ENCODE measurements around the gene TMEM175.

The TMEM175 gene

DNA sequence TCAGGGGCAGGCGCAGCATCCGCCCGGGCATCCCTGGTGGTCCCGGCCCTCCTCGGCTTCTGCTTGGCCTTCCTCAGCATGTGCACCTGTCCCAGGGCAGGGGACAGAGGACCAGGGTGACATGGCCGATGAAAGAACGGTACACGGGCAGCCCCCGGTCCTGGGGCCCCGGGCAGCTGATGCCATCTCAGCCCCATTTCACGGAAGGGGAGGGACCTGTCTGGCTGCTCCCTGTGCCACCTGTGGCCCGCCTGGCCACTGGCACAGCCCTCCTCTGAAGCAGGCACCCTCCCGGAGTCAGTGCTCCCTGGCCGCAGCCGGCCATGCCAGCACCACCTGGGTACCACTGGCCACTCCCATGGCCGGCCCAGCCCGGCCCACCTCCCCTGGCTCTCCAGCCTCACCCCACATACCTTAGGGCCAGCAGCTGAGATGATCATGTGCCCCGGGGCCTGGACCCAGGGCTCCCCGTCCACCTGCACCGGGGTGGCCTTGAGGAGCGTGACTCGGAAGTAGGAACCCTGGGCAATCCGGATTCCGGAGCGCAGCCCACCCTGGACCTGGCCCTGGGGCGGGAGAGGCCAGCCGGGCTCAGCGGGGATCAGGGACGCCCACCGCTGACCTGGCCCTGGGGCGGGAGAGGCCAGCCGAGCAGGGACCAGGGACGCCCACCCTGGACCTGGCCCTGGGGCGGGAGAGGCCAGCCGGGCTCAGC lies 28.5 kb downstream of the TMEM175 start:
- no peak for DNase-seq

- DNase-seq = no peak
These were observed 29.3 kb downstream of the TMEM175 start for GRCh38 chr4:961351-962230.

DNA sequence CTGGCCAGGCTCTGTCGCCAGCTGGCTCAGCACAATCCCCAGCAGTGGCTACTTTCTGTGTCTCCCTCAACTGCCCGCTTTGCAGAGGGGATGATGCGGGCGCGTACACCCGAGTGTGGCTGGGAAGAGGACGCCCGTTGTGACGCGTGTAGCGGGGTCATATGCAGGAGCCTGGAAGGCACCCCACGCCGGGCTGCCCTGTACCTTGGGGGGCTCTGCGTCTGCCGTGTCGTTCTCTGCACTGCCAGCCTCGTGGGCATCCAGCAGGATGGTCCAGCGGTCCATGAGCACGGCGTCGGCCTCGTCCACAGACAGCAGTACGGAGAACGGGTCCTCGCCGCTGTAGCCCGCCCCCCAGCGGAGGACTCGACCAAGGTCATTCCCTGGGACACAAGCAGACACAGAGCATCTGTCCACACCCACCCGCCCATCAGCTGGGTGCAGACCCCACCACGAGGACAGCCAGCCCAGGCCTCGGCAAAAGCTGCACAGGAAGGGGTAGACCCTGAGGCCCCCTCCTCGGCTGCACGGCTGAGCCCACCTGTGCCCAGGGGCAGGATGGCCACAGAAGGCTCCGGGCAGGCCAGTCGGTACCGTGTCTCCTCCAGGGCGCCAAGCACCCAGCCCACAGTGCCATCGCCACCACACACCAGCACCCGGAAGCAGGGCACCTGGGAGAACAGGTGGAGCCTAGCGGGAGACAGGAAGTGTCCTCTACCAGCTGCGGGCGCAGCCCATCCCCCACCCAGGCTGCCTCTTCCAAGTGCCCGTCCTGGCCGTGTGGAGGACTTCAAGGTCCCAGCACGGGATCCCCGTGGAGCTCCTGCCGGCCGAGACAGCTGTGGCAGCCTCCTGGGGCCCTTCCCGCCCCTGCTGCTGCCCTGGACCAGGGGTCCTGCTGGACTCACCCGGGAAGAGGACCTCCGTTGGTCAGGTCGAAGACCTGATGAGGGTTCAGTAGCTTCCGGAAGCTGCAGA lies 30.3 kb downstream of the TMEM175 start:
- DNase-seq = no peak

DNA sequence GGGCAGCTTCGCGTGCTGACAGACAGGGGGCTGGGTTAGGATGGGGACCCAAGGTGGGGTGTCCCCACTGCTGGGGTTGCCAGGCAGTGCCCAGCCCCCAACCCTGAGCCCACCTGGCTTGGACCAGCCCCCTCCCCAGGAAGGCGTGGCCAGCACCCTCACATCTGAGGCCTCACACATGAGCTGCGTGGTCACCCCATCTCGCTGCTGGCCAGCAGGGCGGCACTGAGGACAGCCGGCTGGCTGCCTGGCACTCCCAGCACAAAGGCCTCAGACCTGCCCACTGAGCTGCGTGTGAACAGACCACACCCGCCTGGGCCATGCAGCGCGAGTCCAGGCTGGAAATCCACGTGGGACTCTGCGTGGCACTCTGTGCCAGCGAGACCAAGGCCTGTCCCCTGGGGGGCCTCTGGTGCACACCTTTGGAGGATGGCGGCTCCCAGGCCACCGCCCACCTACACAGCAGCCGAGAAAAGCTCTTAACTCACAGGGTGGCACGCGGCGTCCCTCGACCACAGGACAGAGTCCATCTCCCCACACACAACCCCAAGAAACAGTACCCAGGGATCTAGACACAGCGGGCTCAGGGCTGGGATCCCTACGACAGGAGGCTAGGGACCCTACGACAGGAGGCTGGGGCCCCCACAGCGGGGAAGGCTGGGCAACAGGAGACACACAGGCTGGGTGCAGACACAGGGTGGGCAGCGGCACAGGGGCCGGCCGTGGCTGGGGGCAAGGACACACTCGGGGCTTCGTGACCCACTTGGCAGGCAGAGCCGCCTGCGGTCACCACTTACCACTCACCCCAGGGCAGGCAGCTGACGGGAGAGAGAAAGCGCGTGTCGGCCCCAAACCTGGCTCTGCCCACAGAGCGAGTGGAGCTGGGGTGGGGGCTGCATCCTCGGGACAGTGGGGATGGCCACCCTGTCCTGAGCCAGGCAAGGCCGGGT lies 31.3 kb downstream of the TMEM175 start:
- DNase-seq = no peak

DNA sequence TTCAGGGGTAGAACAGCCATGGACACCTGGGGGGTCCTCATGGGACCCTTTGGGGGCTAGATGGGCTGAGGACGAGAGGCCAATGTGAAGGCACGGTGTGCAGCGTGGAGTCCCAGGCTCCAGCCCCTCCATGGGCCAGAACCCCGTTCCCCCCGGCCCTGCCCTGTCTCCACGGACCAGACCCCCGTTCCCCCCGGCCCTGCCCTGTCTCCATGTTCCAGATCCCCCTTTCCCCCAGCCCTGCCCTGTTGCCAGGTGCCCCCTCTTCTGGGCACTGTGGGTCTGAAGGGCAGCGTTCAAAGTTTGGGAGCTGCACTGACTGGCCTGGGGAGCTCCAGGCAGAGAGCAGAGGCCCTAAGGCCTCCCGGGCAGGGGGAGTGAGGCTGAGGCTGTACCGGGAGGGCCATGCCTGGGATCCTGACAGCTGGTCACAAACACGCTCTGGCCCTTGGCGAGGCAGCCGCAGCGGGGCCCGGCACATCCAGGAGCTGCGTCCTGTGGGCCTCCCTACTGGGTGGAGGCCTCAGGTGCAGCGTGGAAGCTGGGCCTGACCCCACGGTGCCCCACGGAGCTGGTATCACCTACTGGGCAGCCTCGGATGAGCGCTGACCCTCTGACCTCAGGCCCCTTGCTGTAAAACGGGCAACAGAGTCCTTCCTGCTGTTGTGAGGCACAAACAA lies 32.2 kb downstream of the TMEM175 start:
- DNase-seq = no peak

DNA sequence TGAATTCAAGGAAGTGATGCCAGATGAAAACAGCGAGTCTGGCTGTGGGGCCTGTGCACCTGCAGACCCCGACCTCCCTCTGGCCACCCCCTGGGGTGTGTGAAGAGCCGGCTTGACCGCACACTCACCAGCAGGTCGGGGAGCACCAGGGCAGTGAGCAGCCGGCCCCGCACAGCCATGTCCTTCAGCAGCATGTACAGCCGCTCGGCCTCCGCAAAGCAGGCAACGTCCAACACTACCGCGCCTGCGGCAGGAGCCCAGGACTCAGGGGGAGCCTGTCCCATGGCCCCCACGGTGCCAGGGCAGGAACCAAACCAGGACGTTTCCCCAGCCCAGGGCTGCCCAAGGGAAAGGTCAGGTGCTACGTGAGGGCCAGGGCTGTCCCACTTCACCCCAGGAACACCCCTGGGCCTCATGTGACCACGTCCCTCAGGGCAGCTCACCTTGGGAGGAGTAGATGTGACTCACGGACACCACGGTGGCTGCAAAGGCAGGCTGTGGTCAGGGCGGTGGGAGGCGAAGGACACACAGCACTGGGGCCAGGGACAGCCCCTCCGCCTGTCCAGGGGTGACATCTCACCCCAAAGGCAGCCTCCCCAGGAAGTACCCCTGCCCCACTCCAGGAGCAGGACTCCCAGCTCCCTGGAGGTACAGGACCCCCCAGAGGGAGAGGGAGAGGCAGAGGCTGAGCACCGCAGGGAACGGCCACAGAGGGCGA lies 32.9 kb downstream of the TMEM175 start:
- no peak for DNase-seq

DNA sequence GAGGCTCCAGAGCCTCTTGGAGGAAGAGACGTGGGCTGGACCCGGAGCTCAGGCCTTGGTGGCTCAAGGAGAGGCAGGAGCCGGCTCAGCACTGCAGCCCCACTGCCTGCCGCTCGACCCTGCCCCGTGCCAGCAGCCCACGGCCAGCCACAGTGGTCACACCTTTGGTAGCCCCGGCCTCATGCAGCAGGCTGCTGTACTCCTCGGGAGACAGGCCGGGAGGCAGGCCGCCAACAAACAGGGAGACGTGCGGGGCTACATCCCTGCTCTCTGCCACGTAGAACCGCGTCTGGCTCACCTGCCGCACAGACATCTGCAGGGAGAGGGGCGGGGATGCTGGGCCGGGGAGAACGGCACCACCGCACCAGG lies 33.5 kb downstream of the TMEM175 start:
- no peak for DNase-seq

GRCh38 chr4:966266-967112 lies 34.2 kb downstream of the TMEM175 start:
- no peak for DNase-seq

GRCh38 chr4:967113-968104 lies 35.1 kb downstream of the TMEM175 start:
- no peak for DNase-seq

DNA sequence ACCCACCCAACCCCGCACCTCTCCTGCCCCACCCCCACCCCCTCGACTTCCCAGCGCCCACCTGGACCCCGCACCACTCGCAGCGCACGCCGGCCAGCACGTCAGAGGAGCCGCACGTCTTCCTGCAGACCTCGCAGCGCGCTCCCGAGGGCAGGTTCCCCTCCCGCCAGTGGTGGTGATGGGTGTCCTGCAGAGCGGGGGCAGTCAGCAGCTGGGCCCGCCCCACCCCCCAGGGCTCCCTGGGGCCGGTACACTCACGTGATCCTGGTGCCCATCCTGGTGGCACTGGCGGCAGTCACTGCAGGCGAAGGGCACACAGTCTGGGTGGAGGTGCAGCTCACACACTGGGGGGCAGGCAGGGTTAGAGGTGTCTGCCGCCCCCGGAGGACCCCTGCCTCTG lies 36.0 kb downstream of the TMEM175 start:
- no peak for DNase-seq

GRCh38 chr4:968621-969394 lies 36.5 kb downstream of the TMEM175 start:
- DNase-seq = no peak

GRCh38 chr4:970046-970745 lies 37.9 kb downstream of the TMEM175 start:
- DNase-seq = no peak

DNA sequence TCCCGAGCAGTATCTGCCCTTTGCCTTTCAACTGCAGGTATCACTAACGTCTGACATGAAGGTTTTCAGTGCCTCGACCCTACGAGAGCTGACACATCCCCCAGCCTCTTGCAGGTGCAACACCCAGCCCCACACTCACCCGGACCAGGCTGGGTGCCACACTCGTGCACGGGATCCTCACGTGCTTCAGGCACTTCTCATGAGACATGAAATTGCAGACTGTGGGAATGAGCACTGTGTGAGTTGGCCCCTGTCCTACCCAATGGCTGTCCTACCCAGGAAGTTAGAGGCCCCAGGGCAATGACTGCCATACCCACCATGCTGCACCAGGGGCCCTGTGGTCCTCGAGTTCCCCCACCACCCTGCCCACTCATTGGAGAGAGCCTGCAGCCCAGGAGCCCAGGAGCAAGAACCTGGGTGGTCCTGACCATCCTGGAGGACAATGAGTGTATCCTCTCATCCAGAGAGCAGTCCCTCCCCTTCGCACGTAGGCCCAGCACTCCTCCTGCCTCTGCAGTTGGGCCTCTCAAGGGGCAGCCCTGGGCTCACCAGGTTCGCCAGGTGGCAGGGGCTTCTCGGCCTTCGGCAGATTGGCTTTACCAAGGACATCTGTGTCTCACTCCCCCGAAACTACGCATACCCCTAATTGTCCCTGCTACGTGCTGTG lies 38.7 kb downstream of the TMEM175 start:
- no peak for DNase-seq

GRCh38 chr4:971666-972500 lies 39.6 kb downstream of the TMEM175 start:
- DNase-seq = no peak

Measured in activated CD4-positive, alpha-beta T cell treated with anti-CD3 and anti-CD28 coated beads, Interleukin-2, amount 50 U/mL, for 48 hours (primary cell).